Epithelial cell of proximal tubule (primary cell): Measurements from ENCODE around the gene STC2. TPM values are rescaled to one million over a fixed set of nuclear protein-coding genes. Genes with fewer than 3 reads are reported as not detected.
A peak's percentile ranks its signal among the peaks of the same experiment; 100 is the strongest.

Experiments used
- DNase-seq: peaks from one replicate; pipeline ENCODE4 v3.0.0-alpha.2; 2011; ENCODE audit warnings: low read depth
- H3K4me3 ChIP-seq: 2 replicates; pipeline ENCODE4 v1.5.1; 2011; ENCODE audit warnings: low read depth, mild to moderate bottlenecking, low read length
- total RNA-seq: library from RNA; depleted of rRNA; stranded (reverse); fragments of >200 nt; gene quantifications from 2 replicates; pipeline ENCODE4 v1.2.3, GENCODE V29; 2015
- TF ChIP-seq, protein P1 (sequence below): conservative IDR thresholded peaks from 2 replicates; pipeline ENCODE4 v1.5.1; 2012; ENCODE audit warnings: low read depth, mild to moderate bottlenecking, low read length

The STC2 gene
- total RNA-seq, 1 donor from 2014 or later, result 41.6 TPM

DNA sequence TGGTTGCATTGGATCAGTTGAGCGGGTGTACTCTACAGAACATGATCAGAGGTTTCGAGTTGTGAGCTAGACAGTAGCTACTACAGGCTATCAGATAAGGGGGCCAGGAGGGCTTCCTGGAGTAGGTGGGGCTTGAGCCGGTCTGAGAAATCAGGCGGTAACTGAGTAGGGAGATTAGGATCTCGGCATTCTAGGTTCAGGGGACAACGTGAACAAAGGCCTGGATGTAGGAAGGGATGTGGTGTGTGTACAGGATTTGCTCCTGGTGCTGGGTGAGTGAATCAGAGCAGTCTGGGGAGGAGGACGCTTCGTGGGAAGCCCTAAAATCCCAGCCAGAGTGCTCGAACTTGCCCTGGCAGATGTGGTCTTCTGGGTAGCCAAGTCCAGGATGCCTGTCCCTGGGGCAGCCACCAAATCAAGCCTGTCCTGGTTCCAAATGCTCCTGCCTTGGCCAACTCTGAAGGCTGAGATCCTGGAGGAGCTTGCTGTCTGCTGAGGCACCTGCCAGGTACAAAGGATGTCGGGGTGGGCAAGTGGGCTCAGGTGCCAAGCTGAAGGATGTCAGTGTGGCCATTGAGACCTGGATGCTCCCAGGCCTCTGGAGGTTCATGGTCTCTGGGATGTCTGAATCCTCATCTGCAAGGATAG lies 33.4 kb downstream of the STC2 start:
- H3K4me3 ChIP-seq, result no peak overlapping the region
- TF ChIP-seq, protein P1, sequence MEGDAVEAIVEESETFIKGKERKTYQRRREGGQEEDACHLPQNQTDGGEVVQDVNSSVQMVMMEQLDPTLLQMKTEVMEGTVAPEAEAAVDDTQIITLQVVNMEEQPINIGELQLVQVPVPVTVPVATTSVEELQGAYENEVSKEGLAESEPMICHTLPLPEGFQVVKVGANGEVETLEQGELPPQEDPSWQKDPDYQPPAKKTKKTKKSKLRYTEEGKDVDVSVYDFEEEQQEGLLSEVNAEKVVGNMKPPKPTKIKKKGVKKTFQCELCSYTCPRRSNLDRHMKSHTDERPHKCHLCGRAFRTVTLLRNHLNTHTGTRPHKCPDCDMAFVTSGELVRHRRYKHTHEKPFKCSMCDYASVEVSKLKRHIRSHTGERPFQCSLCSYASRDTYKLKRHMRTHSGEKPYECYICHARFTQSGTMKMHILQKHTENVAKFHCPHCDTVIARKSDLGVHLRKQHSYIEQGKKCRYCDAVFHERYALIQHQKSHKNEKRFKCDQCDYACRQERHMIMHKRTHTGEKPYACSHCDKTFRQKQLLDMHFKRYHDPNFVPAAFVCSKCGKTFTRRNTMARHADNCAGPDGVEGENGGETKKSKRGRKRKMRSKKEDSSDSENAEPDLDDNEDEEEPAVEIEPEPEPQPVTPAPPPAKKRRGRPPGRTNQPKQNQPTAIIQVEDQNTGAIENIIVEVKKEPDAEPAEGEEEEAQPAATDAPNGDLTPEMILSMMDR, result no peak
- DNase-seq, result no peak

DNA sequence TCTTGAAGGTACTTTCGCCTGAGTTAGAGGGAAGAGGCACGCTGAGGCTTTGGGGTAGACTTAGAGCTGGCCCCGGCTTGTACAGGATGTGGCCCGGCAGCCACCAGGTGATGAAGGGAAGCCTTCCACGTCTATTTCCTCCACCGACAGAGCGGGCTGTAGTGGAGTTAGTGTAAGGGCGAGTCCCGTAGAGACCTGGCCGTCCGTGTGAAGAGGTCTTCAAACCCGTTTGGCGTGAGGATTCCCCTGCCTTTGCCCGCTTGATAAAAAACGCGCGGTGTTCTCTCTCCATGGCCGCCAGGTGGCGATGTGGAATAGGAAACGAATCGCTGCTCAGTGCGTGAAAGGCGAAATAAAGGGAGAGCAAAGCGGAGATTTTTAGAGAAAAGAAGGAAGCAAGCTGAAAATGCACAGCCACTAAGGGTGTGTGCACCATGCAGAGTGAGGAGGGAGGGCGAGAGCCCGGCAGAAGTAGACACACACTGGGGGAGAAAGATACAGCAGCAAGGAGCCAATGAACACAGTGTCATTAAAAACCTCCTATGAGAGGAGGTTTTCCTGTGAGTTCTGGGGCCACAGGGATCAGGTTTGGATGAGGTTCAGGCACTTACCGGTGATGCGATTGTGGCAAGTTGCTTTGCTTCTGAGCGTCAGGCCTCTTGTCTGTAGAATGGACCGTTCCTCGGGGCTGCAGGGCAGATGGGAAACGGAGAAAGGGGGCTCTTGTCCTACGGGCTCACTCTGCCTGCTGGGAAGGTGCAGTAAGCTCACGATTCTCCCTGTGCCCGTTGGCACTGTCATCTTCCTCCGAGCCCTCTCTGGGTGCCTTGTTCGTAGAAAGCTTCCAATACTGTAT lies 34.2 kb downstream of the STC2 start:
- no peak overlapping the region for H3K4me3 ChIP-seq
- TF ChIP-seq, protein P1, result peak; percentile 91
- no peak for DNase-seq

DNA sequence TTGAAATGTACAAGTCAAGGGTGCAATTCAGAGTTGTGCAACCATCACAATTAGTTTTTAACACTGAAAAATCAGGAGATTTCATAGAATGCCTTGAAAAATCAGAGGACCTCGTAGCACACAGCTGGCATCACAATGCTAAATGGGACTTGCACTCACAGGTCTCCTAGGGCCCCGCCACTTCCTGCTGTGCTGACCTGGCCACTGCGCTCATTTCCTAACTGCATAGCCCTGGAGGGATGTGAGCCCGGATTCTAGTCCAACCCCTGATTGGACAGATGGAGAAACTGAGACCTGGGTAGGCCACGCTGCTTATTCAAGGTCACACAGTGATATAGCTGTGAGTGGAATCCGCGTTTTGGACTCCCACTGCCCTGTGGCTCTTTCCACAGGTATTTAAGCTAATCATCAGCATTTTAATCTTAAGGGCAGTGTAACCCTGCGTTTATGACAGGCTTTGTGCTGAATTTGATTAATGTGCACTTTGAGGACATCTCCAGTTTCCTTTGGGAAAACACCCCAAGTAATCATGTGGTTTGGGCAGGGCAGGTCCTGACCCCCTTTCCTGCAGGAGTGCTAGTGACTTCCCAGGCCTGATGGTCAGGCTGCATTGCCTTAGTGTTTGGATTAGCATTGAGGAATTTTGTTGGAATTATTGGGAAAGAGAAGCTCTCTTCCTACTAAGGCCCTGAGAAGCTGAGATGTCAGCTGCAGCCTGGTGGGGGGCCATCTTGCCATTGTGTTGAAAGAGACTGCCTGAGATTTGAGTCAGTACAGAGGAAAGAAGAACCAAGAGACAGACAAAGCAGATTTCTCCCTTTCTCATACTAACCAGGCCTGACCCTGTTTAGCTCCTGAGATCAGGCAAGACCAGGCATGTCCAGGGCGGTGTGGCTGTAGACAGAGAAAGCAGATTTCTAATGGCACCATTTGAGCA lies 36.2 kb downstream of the STC2 start:
- TF ChIP-seq, protein P1, result no peak
- no peak for DNase-seq
- H3K4me3 ChIP-seq, result no peak overlapping the region

DNA sequence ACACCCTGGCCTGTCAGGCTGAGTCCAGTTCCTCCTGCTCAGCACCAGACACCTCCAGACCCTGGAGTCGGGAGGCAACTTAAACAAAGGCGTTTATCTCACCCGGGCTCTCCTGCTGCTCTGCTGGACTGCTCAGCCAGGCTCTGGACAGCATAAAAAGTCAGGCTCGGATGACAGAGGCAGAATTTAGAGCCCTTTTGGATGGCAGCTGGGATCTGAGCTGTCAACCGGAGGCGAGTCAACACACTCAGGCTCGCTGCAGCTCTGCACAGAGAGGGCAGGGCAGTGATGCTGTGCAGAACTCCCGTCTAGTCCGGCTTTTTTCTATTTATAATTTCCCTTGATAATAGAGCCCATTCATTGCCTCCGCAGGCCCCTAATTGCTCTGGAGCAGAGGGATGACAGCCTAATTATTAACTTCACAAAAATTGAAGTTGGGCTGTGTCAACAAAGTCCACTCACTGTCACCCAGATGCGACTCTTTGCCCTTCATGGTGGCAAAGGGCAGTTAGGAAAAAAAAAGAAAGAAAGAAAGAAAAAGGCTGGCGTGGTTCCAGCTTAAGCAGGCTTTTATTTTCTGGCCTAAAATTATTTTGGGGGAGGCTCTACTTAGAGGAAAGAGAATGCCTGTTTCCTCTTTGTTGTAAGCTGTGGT lies 37.6 kb downstream of the STC2 start:
- DNase-seq, result no peak
- no peak overlapping the region for H3K4me3 ChIP-seq
- TF ChIP-seq, protein P1, result no peak

DNA sequence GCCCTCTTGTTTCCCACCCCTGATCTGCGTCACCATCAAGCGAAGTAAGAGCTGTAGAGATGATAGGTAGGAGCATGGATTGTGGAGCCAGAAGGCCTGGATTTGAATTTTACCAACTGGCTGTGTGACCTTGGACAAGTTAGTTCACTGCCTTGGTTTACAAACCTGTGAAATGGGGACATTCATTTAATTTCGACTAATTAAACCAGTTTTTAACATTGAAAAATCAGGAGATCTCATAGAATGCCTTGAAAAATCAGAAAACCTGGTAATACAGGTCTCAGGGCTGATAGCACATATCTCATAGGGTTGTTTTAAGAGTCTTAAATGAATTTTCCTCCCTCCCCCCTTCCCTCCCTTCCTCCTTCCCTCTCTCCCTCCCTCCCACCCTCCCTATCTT lies 38.8 kb downstream of the STC2 start:
- no peak for DNase-seq
- TF ChIP-seq, protein P1, result no peak
- H3K4me3 ChIP-seq, result no peak overlapping the region

DNA sequence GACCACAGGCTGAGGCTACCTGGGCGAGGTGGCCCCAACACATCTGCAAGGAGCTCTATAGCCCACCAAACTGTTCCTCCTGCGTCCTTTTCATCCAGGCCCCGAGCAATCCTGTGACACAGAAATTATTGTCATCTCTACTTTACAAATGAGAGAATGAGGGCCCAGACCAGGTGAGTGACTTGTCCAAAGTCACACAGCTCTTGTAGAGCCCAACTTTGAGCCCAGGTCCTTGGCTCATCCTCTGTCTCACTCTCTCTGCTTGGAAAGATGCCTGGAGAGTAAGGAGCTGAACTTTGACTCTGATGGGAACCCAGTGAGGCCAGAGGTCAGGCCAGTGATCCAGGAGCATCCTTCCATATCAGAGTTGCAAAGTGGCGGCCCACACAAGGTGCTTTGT lies 39.6 kb downstream of the STC2 start:
- no peak overlapping the region for H3K4me3 ChIP-seq
- TF ChIP-seq, protein P1, result no peak
- no peak for DNase-seq
